NCI-H2196 (cell line): ENCODE measurements around the gene ERLEC1.
"Not testable (repeated sequence)": the region's sequence is repeated elsewhere in the genome, so short reads cannot be mapped to it uniquely, and the experiment has no call there.

ENCODE experiments used
- DNase-seq: peaks from one replicate; lab custom pipeline; 2025; ENCODE audit not compliant: unreplicated experiment; lab: John Stamatoyannopoulos, UW

Gene ERLEC1

DNA sequence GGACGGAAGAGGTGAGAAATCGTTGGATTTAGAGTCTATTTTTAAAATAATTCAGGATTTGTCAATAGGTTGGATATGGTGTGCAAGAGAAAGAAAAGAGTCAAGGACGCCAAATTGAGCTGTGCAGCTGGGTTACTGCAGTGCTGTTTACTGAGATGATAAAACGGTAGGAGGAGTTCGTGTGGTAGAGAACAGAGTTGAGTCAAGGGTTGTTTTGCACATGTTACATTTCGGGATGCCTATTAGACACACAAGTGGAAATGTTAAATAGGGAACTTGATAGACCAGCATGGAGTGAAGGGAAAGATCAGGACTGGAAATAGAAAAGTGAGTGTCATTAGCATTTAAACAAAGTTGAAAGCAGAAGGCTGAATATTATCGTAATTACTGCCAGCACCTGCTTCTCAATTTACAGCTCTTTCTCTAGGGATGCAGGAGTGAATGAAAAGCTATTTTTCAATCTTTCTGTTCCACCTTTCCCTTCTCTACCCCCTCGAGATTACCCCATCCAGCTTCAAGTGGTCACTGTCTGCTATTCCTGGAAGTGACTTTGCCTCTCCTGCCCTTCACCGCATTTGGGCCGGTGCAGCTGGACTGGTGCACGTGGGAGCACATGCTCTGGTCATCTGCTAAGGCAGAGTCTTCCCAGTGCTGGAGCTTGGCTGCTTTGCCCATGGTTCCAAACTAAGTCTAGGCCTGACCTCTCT lies 42.6 kb downstream of the ERLEC1 start:
- DNase-seq = no peak

DNA sequence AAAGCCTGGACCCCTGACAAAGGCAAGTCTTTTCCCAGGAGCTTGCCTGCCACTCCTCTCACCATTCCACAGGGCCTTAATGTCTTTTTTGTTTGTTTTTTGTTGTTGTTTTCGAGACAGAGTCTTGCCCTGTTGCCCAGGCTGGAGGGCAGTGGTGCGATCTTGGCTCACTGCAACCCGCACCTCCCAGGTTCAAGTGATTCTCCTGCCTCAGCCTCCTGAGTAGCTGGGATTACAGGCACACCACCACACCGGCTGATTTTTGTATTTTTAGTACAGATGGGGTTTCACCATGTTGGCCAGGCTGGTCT lies 43.1 kb downstream of the ERLEC1 start:
- DNase-seq = not testable (repeated sequence)

DNA sequence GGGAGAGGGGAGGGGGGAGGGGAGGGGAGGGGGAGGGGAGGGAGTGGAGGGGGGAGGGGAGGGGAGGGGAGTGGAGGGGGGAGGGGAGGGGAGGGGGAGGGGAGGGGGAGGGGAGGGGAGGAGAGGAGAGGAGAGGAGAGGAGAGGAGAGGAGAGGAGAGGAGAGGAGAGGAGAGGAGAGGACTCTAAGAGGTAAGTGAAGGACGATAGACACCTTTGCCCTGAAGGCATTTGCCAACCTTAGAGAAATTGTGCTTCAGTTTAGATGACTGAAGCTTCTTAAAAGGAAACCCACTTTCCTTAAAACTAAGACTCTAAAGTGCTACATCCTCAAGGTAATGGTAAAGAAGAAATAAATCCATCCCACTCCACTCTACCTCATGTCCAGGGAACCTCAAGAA lies 53.7 kb downstream of the ERLEC1 start:
- no peak for DNase-seq

DNA sequence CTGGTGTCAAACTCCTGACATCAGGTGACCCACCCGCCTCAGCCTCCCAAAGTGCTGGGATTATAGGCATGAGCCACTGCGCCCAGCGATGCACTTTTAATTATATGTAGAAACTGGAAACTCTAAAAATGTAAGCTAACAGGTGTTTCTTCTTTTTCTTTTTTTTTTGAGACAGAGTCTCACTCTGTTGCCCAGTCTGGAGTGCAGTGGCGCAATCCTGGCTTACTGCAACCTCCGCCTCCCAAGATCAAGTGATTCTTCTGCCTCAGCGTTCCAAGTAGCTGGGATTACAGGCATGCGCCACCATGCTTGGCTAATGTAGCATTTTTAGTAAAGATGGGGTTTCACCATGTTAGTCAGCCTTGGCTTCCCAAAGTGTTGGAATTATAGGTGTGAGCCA lies 54.8 kb downstream of the ERLEC1 start:
- not testable (repeated sequence) for DNase-seq

DNA sequence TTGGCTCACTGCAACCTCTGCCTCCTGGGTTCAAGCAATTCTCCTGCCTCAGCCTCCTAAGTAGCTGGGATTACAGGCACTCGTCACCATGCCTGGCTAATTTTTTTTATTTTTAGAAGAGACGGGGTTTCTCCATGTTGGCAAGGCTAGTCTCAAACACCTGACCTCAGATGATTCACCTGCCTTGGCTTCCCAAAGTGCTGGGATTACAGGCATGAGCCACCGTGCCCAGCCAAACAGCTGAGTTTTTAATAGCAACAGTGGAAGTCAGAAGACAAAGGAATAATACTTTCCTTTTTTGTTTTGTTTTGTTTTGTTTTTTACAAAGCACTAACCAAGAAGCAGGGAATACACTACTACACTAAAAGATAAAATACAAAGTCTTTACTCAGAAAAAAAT lies 56.0 kb downstream of the ERLEC1 start:
- DNase-seq = no peak

DNA sequence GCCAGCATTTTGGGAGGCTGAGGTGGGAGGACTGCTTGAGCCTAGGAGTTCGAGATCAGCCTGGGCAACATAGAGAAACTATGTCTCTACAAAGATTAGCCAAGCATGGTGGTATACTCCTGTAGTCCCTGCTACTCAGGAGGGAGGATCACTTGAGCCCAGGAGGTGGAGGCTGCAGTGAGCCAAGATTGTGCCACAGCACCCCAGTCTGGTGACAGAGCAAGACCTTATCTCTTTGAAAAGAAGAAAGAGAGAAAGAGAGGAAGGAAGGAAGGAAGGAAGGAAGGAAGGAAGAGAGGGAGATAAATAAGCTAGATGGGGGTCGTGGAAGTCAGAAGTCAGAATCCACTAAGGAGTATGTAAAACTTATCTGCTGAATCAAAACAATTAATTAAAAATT lies 56.8 kb downstream of the ERLEC1 start:
- DNase-seq = no peak

DNA sequence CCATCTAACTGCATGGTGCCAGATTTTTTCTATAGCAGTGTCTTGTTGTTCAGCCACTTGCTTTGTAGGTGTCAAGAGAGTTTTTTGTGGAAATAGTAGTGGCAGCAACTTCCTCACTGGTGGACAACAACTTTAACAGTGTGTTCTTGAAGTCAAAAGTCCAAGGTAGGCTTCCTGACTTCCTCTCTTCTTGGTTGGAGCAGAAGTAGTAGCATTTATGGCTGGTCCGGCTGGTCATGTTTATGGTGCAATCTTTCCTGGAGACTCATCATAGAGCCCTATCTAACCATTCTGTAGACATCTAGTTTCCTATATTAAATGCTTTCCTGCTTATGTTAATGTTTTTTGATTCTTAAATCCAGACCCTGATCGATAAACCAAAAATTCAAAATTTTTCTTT lies 61.2 kb downstream of the ERLEC1 start:
- no peak for DNase-seq

DNA sequence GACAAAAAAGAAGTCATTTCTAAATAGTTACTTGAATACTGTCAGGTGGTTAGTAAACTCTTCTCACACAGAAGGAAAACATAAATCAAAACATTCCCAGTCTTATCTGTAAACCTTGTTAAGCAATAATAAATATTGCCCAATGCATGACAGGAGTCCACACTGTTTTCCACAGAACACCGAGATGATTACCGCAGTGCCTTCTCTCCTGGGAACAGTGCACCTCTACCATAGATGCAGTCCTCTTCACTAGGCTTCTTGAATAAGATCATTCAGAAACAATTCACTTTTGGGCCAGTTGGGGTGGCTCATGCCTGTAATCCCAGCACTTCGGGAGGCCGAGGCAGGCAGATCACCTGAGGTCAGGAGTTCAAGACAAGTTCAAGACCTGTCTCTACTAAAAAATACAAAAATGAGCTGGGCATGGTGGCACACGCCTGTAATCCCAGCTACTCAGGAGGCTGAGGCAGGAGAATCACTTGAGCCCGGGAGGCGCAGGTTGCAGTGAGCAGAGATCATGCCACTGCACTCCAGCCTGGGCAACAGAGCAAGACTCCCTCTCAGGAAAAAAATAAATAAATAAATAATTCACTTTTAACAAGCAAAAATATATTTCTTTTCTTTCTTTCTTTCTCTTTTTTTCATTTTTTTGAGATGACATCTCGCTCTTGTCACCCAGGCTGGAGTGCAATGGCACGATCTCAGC lies 64.4 kb downstream of the ERLEC1 start:
- DNase-seq = not testable (repeated sequence)

DNA sequence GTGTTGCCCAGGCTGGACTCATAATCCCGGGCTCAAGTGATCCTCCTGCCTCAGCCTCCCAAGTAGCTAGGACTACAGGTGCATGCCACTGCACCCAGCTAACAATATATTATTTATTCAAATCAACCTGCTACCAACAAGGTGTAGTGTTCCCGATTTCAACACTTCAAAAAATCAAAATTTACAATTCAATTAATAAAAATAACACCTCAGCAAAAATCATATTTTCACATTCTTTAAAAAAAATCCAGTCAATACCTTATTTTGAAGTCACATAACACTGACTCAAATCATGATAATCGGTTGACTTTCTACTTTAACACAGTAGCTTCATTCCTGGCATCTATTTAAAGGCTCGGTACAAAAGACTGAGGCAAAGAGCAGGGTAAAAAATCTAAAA lies 65.7 kb downstream of the ERLEC1 start:
- DNase-seq = no peak

DNA sequence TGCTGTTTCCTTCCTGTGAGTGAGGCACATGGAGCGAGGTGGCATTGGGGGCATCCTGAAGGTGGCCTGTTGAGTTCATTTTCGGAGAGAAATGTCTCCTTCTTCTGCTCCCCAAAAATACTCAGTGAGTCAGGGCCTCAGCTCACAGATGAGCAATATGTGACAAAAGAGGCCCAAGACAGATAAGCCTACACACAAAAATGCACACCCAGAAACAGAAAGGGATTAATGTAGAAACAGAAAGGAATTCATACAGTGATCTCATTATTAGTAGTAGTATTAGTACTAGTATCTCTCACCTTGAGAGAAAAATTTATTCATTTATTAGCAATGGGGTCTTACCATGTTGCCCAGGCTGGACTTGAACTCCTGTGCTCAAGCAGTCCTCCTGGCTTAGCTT lies 67.8 kb downstream of the ERLEC1 start:
- no peak for DNase-seq

DNA sequence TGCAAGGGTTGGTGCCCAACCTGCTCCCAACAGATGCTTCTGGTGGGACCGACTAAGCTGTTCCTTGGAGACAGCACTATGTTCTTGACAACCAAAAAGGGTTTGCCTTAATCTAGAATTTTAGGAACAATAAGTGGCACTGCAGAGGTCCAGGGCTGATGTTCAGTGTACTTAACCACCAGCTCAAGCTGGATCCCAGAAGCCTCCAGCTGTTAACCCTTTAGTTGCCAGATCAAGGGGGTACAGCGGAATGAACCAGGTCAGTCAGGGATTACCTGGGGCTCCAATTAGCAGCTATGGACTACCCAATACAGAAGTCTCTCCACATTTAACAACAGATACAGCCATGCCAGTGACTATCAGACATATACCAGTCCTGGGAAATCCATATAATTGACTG lies 69.4 kb downstream of the ERLEC1 start:
- DNase-seq = no peak

DNA sequence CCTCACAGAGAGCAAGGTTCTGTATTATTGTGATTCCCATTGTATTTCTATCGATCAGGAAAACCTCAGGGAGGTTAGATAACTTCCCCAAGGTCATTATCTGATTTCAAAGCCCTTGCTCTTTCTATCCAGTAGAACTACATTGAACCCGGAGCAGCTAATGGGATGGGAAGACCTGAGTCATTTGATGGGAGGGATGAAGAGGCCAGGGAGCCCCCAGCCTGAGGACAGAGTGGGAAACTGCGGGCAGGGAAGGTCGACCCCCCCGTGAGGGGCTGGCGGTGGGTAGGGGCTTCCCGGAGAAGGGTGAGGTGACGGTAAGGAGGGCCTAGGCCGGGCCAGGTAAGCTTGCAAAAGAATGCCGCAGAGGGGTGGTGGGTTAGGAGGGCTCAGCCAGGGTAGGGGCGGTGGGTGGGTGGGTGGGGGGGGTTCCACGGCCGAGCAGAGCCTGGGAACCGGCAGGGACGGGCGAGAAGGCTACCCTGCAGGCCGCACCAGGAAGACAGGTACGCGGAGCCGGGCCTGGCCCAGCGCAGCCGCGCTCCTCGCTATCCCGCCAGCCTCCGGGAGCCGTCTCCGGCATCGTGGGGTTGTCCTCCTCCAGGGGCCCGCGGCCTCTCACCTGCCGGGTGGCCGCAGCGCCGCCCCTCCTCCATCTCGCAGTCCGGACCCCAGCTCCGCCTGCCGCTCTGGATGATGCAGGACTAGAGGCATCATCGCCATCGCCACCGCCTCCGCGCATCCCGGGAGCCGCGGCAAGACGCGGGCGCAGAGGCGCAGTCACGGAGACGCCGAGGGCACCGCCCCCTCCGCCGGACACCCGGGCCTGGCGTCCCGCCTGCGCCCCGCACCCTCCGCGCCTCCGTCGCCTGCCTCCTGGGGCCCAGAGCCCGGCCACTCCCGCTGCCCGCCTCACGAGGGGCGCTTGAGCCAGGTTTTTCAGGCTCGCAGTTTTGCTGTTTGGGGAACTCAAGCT lies 72.7 kb downstream of the ERLEC1 start, which contains the start of gene GPR75:
Gene GPR75, minus strand, starts transcription at position 762 of the 976 bp plus-strand sequence. CDS start 5,211 bp downstream, outside the sequence.
- DNase-seq = no peak

DNA sequence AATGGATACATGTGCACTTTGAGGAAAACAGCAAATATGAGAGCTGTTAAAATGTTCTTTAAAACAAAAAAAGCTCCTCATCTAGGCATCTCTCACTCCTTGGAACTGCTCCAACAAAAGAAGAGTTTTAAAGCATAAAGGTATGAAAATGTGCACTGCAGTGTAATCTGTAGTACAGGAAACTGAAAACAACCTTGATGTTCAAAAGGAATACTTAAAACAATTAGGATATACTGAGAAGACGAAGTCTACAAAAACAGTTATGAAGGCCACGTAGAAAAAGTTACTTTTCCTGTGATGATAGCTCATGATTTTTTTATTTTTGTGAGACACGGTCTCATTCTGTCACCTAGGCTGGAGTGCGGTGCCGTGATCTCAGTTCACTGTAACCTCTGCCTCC lies 75.0 kb downstream of the ERLEC1 start:
- DNase-seq = no peak

DNA sequence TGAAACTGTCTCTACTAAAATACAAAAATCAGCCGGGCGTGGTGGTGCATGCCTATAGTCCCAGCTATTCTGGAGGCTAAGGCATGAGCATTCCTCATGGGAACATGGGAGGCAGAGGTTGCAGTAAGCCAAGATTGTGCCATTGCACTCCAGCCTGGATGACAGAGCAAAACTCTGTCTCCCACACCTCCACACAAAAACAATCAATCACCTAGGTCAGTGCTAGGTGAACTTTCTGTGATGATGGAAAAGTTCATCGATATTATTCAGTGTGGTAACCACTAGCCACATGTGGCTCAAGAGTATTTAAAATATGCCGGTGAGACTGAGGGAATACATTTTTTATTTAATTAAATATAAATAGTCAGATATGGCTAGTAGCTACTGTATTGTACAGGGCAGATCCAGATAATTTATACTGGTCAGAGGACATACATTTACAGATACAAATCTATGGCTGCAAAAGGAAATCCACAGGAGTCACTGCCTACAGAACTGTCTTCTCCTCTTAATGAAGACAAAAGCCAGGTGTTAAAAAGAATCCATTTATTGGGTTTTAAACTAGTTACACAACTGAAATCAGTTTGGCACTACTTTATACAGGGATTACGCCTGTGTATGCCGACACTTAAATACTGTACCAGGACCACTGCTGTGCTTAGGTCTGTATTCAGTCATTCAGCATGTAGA lies 76.8 kb downstream of the ERLEC1 start:
- no peak for DNase-seq

DNA sequence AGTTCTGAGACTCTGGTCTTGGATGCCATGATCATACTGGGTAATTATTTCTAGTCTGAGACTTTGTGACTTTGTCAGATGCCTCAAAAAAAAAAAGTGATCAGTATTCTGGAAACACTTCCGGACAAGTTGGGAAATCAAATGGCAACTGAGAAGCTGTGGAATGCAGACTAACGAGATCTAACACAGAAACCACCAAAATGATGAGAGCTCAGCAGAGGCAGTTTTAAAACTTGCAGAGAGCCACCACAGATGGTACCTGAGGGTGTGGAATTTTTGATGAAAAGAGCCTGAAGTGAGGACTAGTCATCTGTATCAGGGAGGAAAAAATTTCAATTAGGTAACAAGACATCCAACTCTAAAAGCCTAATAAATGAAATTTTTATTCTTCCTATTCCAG lies 78.4 kb downstream of the ERLEC1 start:
- DNase-seq = no peak

DNA sequence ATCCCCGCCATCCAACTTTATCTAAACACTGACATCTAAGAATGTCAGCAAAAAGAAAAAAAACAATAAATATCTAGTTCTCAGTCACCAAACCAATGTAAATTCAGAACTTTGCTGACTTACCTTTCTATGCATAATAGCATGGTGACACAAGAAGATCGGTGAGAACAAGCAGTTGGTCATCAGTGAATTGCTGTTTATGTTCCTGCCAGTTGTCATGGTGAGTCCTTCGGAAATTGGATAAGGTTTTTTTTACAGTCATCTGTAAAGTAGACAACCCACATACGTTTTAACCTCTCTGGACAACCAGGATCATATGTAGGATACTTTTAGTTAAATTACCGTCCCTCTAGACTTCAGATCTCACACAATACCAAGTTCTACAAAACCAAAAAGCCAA lies 79.1 kb downstream of the ERLEC1 start:
- DNase-seq = no peak

DNA sequence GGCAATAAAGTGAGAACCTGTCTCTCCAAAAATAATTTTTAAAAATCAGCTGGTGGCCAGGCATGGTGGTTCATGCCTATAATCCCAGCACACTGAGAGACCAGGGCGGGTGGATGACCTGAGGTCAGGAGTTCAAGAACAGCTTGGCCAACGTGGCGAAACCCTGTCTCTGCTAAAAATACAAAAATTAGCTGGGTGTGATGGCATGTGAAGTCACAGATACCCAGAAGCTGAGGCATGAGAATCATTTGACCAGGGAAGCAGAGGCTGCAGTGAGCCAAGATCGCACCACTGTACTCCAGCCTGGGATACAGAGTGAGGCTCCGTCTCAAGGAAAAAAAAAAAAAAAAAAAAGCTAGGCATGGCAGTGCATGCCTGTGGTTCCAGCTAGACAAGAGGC lies 80.3 kb downstream of the ERLEC1 start:
- no peak for DNase-seq

DNA sequence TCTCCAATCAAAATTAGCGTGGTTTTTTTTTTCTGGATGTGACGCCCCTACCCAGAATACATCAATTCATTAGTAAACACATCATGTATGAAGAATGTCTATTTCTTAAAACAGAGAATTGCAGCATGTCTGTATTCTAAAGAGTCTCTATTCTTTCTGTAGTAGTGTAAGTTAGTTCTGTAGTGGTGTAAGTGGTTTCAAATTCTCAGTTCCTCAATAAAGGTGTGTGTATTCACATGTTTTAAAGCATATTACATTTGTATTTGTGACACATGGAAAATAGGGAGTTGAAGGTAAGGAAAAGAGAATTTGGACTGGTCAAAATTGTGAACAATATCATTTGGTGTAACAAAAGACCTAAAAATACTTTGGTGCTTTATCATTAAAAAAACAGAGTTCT lies 80.9 kb downstream of the ERLEC1 start:
- no peak for DNase-seq
